ENCODE measurements around the gene RABGAP1L.

GRCh38 chr1:174995916-174996315 lies 836.6 kb downstream of the RABGAP1L start:
- no peak for TF ChIP-seq POLR2AphosphoS5 (IDR thresholded peaks at IDR 0.05; ENCODE audit: insufficient read depth, low read depth, low read length)
- TF ChIP-seq CTCF (IDR thresholded peaks at IDR 0.05; ENCODE audit: extremely low read depth in 1 of 2, insufficient read depth in 1 of 2, low read depth in 1 of 2, low read length in 2 of 2): no peak
- TF ChIP-seq EZH2 (IDR thresholded peaks at IDR 0.05; ENCODE audit: borderline replicate concordance, low read depth, low read length, severe bottlenecking): no peak
- no peak for TF ChIP-seq POLR2A (IDR thresholded peaks at IDR 0.05; ENCODE audit: low read depth, low read length)
- no peak for TF ChIP-seq MYC (IDR thresholded peaks at IDR 0.05; ENCODE audit: low read depth, low read length)

All from endothelial cell of umbilical vein (primary cell).